ENCODE data around the gene TMEM131. TPM values are rescaled to one million over a fixed set of nuclear protein-coding genes. Genes with fewer than 3 reads are reported as not detected.

Gene TMEM131
- total and polyA plus RNA-seq, 7 donors, result 7.7 to 33.3 (median 20.1) TPM

- Histone ChIP-seq H3K27ac (no peak overlapping the region), H3K4me3 (no peak overlapping the region), H3K27me3 (ENCODE audit: insufficient read depth in 3 of 3, low read length in 2 of 3) (no peaks in the 10 kb centered on the region), H3K36me3 (ENCODE audit: insufficient read depth in 1 of 2, low read depth in 1 of 2) (peaks cover 2 to 79% of the 10 kb centered on the region in 2 donors), H3K9me3 (no peaks in the 10 kb centered on the region), H3K4me1 (peaks cover 5% of the 10 kb centered on the region)
- 89 to 93% (median 91%) methylated on average over 20 of the region's 20 CpGs for WGBS, 3 donors
- no peak for ATAC-seq
- DNase-seq, result no peak
- TF ChIP-seq, protein P1, sequence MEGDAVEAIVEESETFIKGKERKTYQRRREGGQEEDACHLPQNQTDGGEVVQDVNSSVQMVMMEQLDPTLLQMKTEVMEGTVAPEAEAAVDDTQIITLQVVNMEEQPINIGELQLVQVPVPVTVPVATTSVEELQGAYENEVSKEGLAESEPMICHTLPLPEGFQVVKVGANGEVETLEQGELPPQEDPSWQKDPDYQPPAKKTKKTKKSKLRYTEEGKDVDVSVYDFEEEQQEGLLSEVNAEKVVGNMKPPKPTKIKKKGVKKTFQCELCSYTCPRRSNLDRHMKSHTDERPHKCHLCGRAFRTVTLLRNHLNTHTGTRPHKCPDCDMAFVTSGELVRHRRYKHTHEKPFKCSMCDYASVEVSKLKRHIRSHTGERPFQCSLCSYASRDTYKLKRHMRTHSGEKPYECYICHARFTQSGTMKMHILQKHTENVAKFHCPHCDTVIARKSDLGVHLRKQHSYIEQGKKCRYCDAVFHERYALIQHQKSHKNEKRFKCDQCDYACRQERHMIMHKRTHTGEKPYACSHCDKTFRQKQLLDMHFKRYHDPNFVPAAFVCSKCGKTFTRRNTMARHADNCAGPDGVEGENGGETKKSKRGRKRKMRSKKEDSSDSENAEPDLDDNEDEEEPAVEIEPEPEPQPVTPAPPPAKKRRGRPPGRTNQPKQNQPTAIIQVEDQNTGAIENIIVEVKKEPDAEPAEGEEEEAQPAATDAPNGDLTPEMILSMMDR (IDR thresholded peaks at IDR 0.05), result no peak
- intact Hi-C loops (cut with DNase I), result no loop called here
Measured at GRCh38 chr2:97763176-97763845, 232.4 kb downstream of the TMEM131 start.

DNA sequence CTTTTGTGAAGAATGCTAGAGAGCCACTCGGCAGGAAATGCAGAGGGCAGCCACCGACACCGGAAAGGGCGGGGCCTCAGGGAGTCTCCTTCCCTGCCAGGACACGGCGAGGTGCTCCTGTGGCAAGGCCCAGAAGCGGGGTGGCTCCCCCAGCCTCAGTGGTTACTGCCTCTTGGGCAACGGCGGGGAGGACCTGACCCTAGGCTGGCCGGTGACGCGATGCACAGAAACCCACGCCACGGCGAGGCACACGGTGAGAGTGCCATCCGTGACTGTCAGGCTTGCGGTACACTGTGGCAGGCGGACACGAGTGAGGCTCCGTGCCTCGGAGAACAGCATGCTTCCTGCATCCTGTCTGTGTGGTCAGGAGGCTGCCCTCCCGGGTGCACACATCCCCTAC lies 234.6 kb downstream of the TMEM131 start:
- 81 to 84% (median 84%) methylated on average over 21 to 23 of the region's 23 CpGs for WGBS, 3 donors
- intact Hi-C loops (cut with DNase I), result no loop called here
- no peak overlapping the region for H3K27ac ChIP-seq
- DNase-seq (no peak), ATAC-seq (no peak)
- TF ChIP-seq, protein P1 (IDR thresholded peaks at IDR 0.05), result no peak
- no peaks in the 10 kb centered on the region for H3K9me3 ChIP-seq
- no peak overlapping the region for H3K4me3 ChIP-seq
- H3K36me3 ChIP-seq (ENCODE audit: insufficient read depth in 1 of 2, low read depth in 1 of 2), result peaks cover 2 to 99% of the 10 kb centered on the region in 2 donors
- peaks cover 5% of the 10 kb centered on the region for H3K4me1 ChIP-seq
- no peaks in the 10 kb centered on the region for H3K27me3 ChIP-seq (ENCODE audit: insufficient read depth in 3 of 3, low read length in 2 of 3)

DNA sequence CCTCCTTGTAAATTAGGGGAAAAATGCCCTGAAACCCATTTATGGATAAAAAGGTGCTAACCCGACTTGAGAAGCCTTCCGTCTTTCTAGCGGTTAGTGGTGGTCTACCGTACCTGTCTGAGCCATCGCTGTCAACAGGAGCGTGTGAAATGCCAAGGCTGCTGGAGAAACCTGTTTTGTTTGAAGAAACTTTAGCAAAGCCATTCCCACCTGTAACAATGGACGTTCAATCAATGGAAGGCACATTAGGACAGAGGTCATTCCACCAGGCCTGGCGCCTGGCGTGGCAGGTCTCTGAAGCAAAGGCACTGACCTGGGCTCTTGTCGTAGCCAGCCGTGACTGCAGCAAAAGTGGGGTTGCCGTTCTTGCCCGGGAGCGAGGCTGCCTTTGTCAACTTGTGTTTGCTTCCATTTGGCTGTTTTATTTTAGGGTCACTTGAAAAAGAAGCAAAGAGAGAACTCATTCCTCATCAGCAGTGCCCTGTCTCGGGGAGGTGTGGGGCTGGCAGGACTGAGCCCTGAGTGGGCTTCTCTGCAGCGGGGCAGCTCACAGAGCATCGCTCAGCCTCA lies 235.2 kb downstream of the TMEM131 start:
- Histone ChIP-seq H3K9me3 (no peaks in the 10 kb centered on the region), H3K27ac (no peak overlapping the region), H3K4me3 (no peak overlapping the region), H3K36me3 (ENCODE audit: insufficient read depth in 1 of 2, low read depth in 1 of 2) (peaks cover 2 to 99% of the 10 kb centered on the region in 2 donors), H3K4me1 (peaks cover under 1% of the 10 kb centered on the region), H3K27me3 (ENCODE audit: insufficient read depth in 3 of 3, low read length in 2 of 3) (no peaks in the 10 kb centered on the region)
- intact Hi-C loops (cut with DNase I), result no loop called here
- DNase-seq, result no peak
- TF ChIP-seq, protein P1 (IDR thresholded peaks at IDR 0.05), result no peak
- ATAC-seq, result no peak
- WGBS, 3 donors, result 94 to 95% (median 94%) methylated on average over 17 of the region's 17 CpGs

- H3K4me1 ChIP-seq, result no peaks in the 10 kb centered on the region
- H3K4me3 ChIP-seq, result no peak overlapping the region
- H3K27ac ChIP-seq, result no peak overlapping the region
- H3K36me3 ChIP-seq (ENCODE audit: insufficient read depth in 1 of 2, low read depth in 1 of 2), result peaks cover 2 to 97% of the 10 kb centered on the region in 2 donors
- intact Hi-C loops (cut with DNase I), result no loop called here
- WGBS, 3 donors, result 87 to 89% (median 87%) methylated on average over 9 of the region's 9 CpGs
- no peaks in the 10 kb centered on the region for H3K27me3 ChIP-seq (ENCODE audit: insufficient read depth in 3 of 3, low read length in 2 of 3)
- TF ChIP-seq, protein P1 (IDR thresholded peaks at IDR 0.05), result no peak
- DNase-seq (no peak), ATAC-seq (no peak)
- no peaks in the 10 kb centered on the region for H3K9me3 ChIP-seq
Measured at GRCh38 chr2:97759727-97760407, 235.9 kb downstream of the TMEM131 start.

Data from psoas muscle (tissue), 8 donors.